ENCODE results near the gene VPS37C. TPM values are rescaled to one million over a fixed set of nuclear protein-coding genes. Genes with fewer than 3 reads are reported as not detected.

The VPS37C gene
- total and polyA plus RNA-seq, 4 donors, result 2.6 to 6.1 (median 5.1) TPM

DNA sequence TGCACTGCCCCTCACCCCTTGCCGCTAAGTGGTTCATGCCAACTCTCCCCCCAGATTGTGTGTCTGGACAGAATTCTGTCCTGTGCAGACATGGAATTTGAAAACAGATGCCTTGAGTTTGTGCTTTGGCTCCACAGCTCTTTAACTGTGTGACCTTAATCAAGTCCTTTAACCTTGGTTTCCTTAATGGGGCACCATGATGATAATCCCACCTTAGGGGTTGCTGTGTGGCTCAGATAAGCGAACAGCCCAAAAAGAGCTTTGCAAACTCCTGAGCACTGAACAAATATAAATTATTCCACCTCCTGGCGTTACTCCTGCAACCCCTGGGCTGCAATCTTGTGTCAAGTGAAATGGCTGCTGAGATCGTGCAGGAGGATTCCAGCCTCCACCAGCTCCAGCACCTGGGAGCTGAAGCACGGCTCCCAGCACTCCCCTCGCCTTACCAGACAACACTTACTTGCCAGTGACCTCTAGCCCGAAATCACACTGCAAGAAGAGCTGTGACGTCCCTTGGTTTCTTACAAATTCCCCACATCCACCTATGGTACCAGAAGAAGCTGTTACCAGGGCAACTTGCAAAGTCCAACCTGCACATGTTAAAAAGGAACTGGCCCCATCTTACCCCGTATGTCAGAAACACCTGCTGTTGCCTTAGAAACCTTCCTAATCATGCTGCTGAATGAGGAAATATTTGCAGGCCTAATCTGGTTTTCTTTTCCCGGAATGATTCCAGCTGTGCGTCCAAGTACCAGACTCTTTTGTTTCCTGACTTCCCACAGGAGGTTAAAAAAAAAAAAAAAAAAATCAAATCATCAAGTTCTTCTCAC is 13.2 kb downstream of the VPS37C start:
- Histone ChIP-seq H3K36me3 (ENCODE audit: control insufficient read depth in 4 of 4, insufficient read depth in 3 of 4, low read depth in 1 of 4, low read length in 3 of 4) (no peaks in the 10 kb centered on the region), H3K9me3 (ENCODE audit: control insufficient read depth in 4 of 4, low read length in 3 of 4) (no peaks in the 10 kb centered on the region), H3K9ac (ENCODE audit: low read depth in 1 of 2, low read length in 2 of 2) (no peak overlapping the region), H3K4me3 (ENCODE audit: low read depth in 1 of 3, low read length in 3 of 3) (no peak overlapping the region), H3K27ac (ENCODE audit: low read depth in 1 of 2, low read length in 2 of 2) (no peak overlapping the region), H3K27me3 (ENCODE audit: control insufficient read depth in 4 of 4, insufficient read depth in 4 of 4, low read length in 3 of 4) (no peaks in the 10 kb centered on the region), H3K4me1 (ENCODE audit: control insufficient read depth in 4 of 4, insufficient read depth in 4 of 4, low read length in 3 of 4) (peaks cover 0 to 7% (median 2%) of the 10 kb centered on the region in 4 donors)
- TF ChIP-seq, protein P1, sequence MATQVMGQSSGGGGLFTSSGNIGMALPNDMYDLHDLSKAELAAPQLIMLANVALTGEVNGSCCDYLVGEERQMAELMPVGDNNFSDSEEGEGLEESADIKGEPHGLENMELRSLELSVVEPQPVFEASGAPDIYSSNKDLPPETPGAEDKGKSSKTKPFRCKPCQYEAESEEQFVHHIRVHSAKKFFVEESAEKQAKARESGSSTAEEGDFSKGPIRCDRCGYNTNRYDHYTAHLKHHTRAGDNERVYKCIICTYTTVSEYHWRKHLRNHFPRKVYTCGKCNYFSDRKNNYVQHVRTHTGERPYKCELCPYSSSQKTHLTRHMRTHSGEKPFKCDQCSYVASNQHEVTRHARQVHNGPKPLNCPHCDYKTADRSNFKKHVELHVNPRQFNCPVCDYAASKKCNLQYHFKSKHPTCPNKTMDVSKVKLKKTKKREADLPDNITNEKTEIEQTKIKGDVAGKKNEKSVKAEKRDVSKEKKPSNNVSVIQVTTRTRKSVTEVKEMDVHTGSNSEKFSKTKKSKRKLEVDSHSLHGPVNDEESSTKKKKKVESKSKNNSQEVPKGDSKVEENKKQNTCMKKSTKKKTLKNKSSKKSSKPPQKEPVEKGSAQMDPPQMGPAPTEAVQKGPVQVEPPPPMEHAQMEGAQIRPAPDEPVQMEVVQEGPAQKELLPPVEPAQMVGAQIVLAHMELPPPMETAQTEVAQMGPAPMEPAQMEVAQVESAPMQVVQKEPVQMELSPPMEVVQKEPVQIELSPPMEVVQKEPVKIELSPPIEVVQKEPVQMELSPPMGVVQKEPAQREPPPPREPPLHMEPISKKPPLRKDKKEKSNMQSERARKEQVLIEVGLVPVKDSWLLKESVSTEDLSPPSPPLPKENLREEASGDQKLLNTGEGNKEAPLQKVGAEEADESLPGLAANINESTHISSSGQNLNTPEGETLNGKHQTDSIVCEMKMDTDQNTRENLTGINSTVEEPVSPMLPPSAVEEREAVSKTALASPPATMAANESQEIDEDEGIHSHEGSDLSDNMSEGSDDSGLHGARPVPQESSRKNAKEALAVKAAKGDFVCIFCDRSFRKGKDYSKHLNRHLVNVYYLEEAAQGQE (IDR thresholded peaks at IDR 0.05), result no peak
- TF ChIP-seq RAD21 (IDR thresholded peaks at IDR 0.05) (no peak), SP1 (IDR thresholded peaks at IDR 0.05) (no peak), JUND (IDR thresholded peaks at IDR 0.05) (no peak), RXRA (IDR thresholded peaks at IDR 0.05) (no peak), GABPA (IDR thresholded peaks at IDR 0.05 in 1 of 2, conservative IDR thresholded peaks at IDR 0.05 in 1 of 2) (no peak), EGR1 (IDR thresholded peaks at IDR 0.05; ENCODE audit: low read depth in 2 of 2) (no peak)
- TF ChIP-seq, protein P2, sequence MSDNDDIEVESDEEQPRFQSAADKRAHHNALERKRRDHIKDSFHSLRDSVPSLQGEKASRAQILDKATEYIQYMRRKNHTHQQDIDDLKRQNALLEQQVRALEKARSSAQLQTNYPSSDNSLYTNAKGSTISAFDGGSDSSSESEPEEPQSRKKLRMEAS (IDR thresholded peaks at IDR 0.05), result no peak
- DNase-seq (ENCODE audit: low spot score), result no peak
- WGBS, result 77% methylated on average over 11 of the region's 11 CpGs

DNA sequence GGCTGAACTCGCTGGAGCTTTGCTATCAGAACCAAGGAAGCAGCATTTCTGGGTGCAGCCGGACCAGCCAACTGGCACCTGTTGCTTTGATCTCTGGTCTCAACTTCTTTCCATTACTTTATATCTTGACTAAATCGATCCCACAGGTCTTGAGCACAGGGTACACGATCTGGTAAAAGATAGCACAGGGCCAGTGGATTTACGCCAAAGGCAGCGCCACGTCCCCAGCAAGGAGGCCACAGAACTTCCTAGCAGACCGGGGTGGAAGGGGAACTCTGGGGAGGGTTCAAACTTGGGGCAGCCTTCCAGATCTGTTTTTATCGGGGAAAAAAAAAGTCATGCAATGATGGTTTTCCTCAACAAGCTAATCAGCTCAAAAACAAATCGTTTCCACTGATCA is 14.0 kb downstream of the VPS37C start:
- H3K27ac ChIP-seq (ENCODE audit: low read depth in 1 of 2, low read length in 2 of 2), result no peak overlapping the region
- H3K9ac ChIP-seq (ENCODE audit: low read depth in 1 of 2, low read length in 2 of 2), result no peak overlapping the region
- no peak overlapping the region for H3K4me3 ChIP-seq (ENCODE audit: low read depth in 1 of 3, low read length in 3 of 3)
- TF ChIP-seq RXRA (IDR thresholded peaks at IDR 0.05) (no peak), JUND (IDR thresholded peaks at IDR 0.05) (no peak), HNF4A (conservative IDR thresholded peaks at IDR 0.05) (no peak), SP1 (IDR thresholded peaks at IDR 0.05) (no peak), HNF4G (IDR thresholded peaks at IDR 0.05) (no peak), EGR1 (IDR thresholded peaks at IDR 0.05; ENCODE audit: low read depth in 2 of 2) (no peak), YY1 (IDR thresholded peaks at IDR 0.05) (no peak), RAD21 (IDR thresholded peaks at IDR 0.05) (no peak)
- TF ChIP-seq, protein P1 (IDR thresholded peaks at IDR 0.05), result no peak
- WGBS, result 81% methylated on average over 10 of the region's 10 CpGs
- H3K36me3 ChIP-seq (ENCODE audit: control insufficient read depth in 4 of 4, insufficient read depth in 3 of 4, low read depth in 1 of 4, low read length in 3 of 4), result no peaks in the 10 kb centered on the region
- DNase-seq (ENCODE audit: low spot score), result no peak
- H3K4me1 ChIP-seq (ENCODE audit: control insufficient read depth in 4 of 4, insufficient read depth in 4 of 4, low read length in 3 of 4), result peaks cover 0 to 4% (median 2%) of the 10 kb centered on the region in 4 donors
- H3K9me3 ChIP-seq (ENCODE audit: control insufficient read depth in 4 of 4, low read length in 3 of 4), result no peaks in the 10 kb centered on the region
- H3K27me3 ChIP-seq (ENCODE audit: control insufficient read depth in 4 of 4, insufficient read depth in 4 of 4, low read length in 3 of 4), result no peaks in the 10 kb centered on the region
